AG09309 (cell line): Measurements from ENCODE around the gene NFKB2.
A peak's percentile ranks its signal among the peaks of the same experiment; 100 is the strongest.

Experiments
- DNase-seq: peaks from one replicate; pipeline ENCODE4 v3.0.0-alpha.2; 2010; ENCODE audit warnings: low read depth
- H3K4me3 ChIP-seq: 2 replicates; pipeline ENCODE4 v1.5.1; 2011; ENCODE audit warnings: mild to moderate bottlenecking, low read depth, low read length, moderate library complexity; ENCODE audit not compliant: control insufficient read depth
- TF ChIP-seq, protein P1 (sequence below): IDR thresholded peaks from 2 replicates; pipeline ENCODE4 v1.5.1; 2011; ENCODE audit warnings: mild to moderate bottlenecking, low read depth, low read length, inconsistent platforms; ENCODE audit not compliant: insufficient read depth, control insufficient read depth; ENCODE audit errors: missing control alignments

NFKB2 gene

DNA sequence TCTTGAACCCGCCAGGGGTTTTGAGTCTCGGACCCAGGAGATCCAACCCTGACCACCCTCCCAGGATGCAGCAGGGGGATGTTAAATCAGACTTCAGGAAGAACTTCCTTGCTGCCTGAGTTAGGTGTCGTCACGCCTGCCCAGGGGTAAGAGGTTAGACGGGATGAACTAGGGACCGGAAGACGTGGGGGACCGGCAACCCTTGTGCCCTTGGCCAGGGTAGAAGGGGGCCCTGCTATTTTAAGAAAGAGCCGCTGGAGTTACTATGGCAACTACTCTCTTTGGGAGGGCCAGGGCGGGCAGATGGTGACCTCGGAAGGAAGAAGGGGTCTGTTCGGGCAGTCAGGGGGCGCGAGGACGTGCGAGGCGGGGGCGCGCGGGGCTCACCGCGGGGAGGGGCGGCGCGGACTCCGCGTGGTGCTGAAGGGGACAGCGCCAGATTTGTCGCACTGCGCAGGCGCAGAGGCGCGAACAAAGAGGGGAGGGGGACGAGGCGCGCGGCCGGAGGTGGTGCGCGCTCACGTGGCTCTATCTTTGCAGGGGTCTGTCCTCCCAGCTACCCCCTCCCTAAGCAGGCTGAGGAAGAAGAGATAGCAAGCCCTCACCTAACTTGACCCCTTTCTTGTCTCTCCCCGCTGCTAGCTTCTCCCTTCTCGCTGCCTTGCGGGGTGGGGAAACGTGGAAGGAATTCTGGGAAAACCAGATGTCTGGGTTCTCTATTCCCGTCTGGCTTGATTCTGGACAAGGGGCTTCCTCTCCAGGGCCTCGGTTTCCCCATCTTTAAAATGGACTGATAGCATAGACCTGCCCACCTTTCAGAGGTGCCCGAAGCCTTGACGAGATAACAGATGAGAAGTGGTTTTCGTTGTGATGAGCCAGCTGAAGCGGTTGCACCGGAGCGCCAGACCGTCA, 24.0 kb downstream of the NFKB2 start:
- TF ChIP-seq, protein P1, sequence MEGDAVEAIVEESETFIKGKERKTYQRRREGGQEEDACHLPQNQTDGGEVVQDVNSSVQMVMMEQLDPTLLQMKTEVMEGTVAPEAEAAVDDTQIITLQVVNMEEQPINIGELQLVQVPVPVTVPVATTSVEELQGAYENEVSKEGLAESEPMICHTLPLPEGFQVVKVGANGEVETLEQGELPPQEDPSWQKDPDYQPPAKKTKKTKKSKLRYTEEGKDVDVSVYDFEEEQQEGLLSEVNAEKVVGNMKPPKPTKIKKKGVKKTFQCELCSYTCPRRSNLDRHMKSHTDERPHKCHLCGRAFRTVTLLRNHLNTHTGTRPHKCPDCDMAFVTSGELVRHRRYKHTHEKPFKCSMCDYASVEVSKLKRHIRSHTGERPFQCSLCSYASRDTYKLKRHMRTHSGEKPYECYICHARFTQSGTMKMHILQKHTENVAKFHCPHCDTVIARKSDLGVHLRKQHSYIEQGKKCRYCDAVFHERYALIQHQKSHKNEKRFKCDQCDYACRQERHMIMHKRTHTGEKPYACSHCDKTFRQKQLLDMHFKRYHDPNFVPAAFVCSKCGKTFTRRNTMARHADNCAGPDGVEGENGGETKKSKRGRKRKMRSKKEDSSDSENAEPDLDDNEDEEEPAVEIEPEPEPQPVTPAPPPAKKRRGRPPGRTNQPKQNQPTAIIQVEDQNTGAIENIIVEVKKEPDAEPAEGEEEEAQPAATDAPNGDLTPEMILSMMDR = no peak
- no peak for DNase-seq
- H3K4me3 ChIP-seq = peak overlapping the region; percentile 83

DNA sequence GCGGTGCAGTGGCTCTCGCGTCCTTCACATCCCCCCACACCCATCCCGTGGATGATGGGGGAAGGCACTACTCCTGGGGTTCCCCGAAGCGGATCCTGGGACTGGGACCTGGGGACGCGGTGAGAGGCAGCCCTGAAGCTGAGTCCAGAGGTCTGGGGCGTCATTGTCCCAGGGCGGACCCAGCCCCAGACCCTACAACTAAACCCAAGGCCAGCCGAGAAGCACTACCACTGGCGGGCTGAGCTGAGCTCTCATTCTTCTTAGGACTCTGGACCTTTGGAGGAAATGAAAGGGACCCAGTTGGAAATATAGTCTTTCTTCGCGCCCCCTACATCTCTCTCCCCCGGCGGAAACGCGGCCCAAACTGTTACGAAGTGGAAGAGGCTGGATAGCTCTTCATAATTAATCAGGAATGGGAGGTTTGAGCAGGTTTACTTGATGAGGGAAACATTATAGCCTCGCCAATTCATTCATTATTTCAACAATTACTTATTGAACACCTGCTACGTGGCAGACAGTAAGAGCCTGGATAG, 24.7 kb downstream of the NFKB2 start:
- DNase-seq = no peak
- peak overlapping the region; percentile 83 for H3K4me3 ChIP-seq
- TF ChIP-seq, protein P1 = no peak

DNA sequence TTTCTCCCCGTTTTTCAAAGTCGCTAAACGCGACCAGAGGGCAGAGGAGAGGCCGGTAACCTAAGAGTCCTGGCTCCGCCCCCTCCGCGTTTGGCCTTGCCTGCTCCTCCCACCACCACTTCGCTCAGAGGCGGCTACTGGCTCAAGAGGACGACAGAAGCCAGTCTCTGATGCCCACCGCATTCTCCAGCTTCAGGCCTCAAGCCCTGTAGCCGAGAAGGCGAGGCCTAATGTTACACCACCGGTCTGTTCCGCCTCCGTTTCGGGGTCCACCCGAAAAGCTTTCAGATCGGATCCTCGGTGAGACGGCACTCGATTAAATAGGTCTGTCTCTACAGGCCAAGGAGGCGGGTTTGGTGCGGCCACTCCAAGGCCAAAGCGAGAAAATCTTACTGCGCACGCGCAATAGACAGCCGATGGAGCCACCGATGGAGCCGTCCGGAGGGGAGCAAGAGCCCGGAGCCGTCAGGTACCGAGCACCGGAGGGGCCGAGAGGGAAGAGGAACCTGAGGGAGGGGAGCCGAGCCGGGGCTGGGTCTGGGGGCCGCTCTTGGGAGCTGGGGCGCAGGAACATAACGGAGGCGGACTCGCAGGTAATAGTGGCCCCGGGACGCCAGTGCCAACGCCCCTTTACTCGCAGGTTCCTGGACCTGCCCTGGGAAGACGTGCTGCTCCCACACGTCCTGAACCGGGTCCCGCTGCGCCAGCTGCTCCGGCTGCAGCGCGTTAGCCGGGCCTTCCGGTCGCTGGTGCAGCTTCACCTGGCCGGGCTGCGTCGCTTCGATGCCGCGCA, 25.4 kb downstream of the NFKB2 start, which contains the start of gene FBXL15:
TSS of gene FBXL15 (plus strand) at position 123 of the 793 bp plus-strand sequence. CDS start at position 417, 294 bp downstream.
- TF ChIP-seq, protein P1 = no peak
- peak within 1 kb of the TSS; percentile 83 for H3K4me3 ChIP-seq
- peak; percentile 86 for DNase-seq

DNA sequence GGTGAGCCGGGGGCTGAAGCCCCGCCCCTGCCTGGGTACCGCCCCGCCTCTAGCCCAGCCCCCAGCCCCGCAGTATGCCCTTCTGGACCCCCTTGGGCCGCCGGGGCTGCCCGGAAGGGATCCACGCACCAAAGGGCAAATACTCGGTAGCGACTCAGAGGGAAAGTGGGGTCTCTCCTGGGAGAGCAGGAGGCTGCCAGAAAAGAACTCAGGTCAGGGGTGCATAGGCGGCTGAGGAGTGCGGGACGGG, 25.9 kb downstream of the NFKB2 start:
- H3K4me3 ChIP-seq = peak overlapping the region; percentile 83
- TF ChIP-seq, protein P1 = no peak

DNA sequence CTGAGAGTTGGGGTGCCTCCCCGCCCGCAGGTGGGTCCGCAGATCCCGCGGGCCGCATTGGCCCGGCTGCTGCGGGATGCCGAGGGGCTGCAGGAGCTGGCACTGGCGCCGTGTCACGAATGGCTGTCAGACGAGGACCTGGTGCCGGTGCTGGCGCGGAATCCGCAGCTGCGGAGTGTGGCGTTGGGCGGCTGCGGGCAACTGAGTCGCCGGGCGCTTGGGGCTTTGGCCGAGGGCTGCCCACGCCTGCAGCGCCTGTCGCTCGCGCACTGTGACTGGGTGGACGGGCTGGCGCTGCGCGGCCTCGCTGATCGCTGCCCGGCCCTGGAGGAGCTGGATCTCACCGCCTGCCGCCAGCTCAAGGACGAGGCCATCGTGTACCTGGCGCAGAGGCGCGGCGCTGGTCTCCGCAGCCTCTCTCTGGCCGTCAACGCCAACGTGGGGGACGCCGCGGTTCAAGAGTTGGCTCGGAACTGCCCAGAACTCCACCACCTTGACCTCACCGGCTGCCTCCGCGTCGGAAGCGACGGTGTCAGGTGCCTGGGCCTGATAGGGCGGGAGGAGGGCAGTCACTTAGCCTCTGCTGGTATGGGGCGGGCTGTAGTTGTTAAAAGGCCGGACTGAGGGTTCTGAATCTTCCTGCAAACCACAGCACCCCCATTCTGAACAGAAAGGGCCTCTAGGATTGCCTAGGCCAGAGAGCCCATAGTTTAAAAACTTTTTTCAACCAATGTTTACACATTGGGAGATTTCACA, 26.4 kb downstream of the NFKB2 start:
- no peak for DNase-seq
- TF ChIP-seq, protein P1 = no peak
- H3K4me3 ChIP-seq = peak overlapping the region; percentile 83

More for the DNA sequence above, 25.9 kb downstream of the NFKB2 start:
- no peak for DNase-seq

DNA sequence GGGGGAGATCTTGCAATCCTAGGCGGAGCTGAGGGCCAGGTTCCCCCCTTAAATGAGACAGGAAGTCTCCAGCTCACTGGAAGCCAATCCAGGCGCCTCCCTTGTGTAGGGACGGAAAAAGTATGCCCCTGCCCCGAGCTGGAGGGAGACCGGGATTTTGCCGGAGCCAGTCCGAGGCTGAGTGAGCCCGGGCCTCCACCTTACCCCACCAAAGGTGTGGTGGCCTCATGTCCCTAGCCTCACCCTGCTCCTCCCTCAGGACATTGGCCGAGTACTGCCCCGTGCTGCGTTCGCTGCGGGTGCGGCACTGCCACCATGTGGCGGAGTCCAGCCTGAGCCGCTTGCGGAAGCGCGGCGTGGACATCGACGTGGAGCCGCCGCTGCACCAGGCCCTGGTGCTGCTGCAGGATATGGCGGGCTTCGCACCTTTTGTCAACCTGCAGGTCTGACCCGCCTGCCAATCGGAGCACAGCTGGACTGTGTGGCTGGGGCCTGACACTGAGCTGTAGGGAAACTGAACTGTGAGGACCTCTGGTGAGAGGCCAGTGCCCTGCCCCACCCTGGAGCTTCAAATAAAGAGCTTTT, 27.1 kb downstream of the NFKB2 start:
- peak overlapping the region; percentile 83 for H3K4me3 ChIP-seq
- DNase-seq = no peak
- TF ChIP-seq, protein P1 = peak; percentile 92
